DOHH2 (cell line): Measurements from ENCODE around the gene TMEM239.

Experiments used
- H3F3A ChIP-seq: fragments of 200-600 bp; sonication (generic), shearing (Covaris generic); 2 replicates; pipeline ENCODE4 v1.6.0; 2016; ENCODE audit warnings: antibody characterized with exemption, mild to moderate bottlenecking; ENCODE audit not compliant: control insufficient read depth, insufficient read depth
- H3K27ac ChIP-seq: fragments of 200-600 bp; sonication (generic); 2 replicates; pipeline ENCODE4 v1.5.1; 2014; ENCODE audit warnings: low read depth, mild to moderate bottlenecking, low read length, moderate library complexity
- H3K27me3 ChIP-seq: fragments of 200-600 bp; sonication (generic); 2 replicates; pipeline ENCODE4 v1.6.1; 2014; ENCODE audit warnings: mild to moderate bottlenecking, low read length, mixed read lengths; ENCODE audit not compliant: control insufficient read depth
- H3K36me3 ChIP-seq: fragments of 200-600 bp; sonication (generic); 2 replicates; pipeline ENCODE4 v1.6.1; 2014; ENCODE audit warnings: mild to moderate bottlenecking, low read length, moderate library complexity, mixed read lengths; ENCODE audit not compliant: control insufficient read depth
- H3K4me1 ChIP-seq: fragments of 200-600 bp; sonication (generic); 2 replicates; pipeline ENCODE4 v1.6.1; 2014; ENCODE audit warnings: mild to moderate bottlenecking, low read length, mixed read lengths; ENCODE audit not compliant: control insufficient read depth
- H3K4me2 ChIP-seq: fragments of 200-600 bp; sonication (generic); 2 replicates; pipeline ENCODE4 v1.6.0; 2014; ENCODE audit warnings: mild to moderate bottlenecking, low read length, moderate library complexity
- H3K4me3 ChIP-seq: fragments of 200-600 bp; sonication (generic); 2 replicates; pipeline ENCODE4 v1.5.1; 2014; ENCODE audit warnings: mild to moderate bottlenecking, low read length, mixed read lengths
- H3K79me2 ChIP-seq: fragments of 200-600 bp; sonication (generic); 2 replicates; pipeline ENCODE4 v1.6.1; 2014; ENCODE audit warnings: mild to moderate bottlenecking, low read length, mixed read lengths; ENCODE audit not compliant: control insufficient read depth
- H3K9me2 ChIP-seq: fragments of 200-600 bp; sonication (generic); replicated peaks from 2 replicates; pipeline ENCODE4 v1.6.1; 2014; ENCODE audit warnings: mild to moderate bottlenecking, low read length, mixed read lengths; ENCODE audit not compliant: control insufficient read depth
- H3K9me3 ChIP-seq: fragments of 200-600 bp; sonication (generic); 2 replicates; pipeline ENCODE4 v1.6.1; 2014; ENCODE audit warnings: antibody characterized with exemption, low read length, mixed read lengths; ENCODE audit not compliant: control insufficient read depth, insufficient read depth
- H4K20me1 ChIP-seq: fragments of 200-600 bp; sonication (generic); 2 replicates; pipeline ENCODE4 v1.6.0; 2014; ENCODE audit warnings: low read depth, mild to moderate bottlenecking, antibody characterized with exemption, low read length, moderate library complexity; ENCODE audit not compliant: control insufficient read depth, insufficient read depth
- CTCF ChIP-seq: fragments of 200-600 bp; sonication (generic); IDR thresholded peaks from one replicate; pipeline ENCODE4 v1.5.1; 2014; ENCODE audit warnings: antibody characterized with exemption, mild to moderate bottlenecking, low read depth, low read length; ENCODE audit not compliant: poor library complexity, severe bottlenecking
- EZH2phosphoT487 ChIP-seq: fragments of 200-600 bp; sonication (generic); IDR thresholded peaks from 2 replicates; pipeline ENCODE4 v1.6.1; 2017; ENCODE audit warnings: borderline replicate concordance, mild to moderate bottlenecking, antibody characterized with exemption, low read length, moderate library complexity, mixed read lengths

The TMEM239 gene

GRCh38 chr20:2796011-2796660 lies 20.0 kb upstream of the TMEM239 start:
- Histone ChIP-seq H3K9me3 (no peaks in the 10 kb centered on the region), H3K4me2 (no peak overlapping the region), H3K27ac (no peak overlapping the region), H3K4me1 (no peaks in the 10 kb centered on the region), H3K27me3 (peaks cover 7% of the 10 kb centered on the region; the same call in 1 of the 2 replicates), H4K20me1 (no peaks in the 10 kb centered on the region), H3F3A (no peaks in the 10 kb centered on the region), H3K9me2 (no peaks in the 10 kb centered on the region), H3K4me3 (no peak overlapping the region), H3K36me3 (no peaks in the 10 kb centered on the region), H3K79me2 (no peaks in the 10 kb centered on the region)
- TF ChIP-seq CTCF: no peak
- TF ChIP-seq EZH2phosphoT487: no peak

- H3K4me2 ChIP-seq: no peak overlapping the region
- no peak overlapping the region for H3K4me3 ChIP-seq
- H3K9me2 ChIP-seq: no peaks in the 10 kb centered on the region
- H3K79me2 ChIP-seq: no peaks in the 10 kb centered on the region
- H3K9me3 ChIP-seq: no peaks in the 10 kb centered on the region
- no peak overlapping the region for H3K27ac ChIP-seq
- H3K4me1 ChIP-seq: no peaks in the 10 kb centered on the region
- H3F3A ChIP-seq: no peaks in the 10 kb centered on the region
- no peak for TF ChIP-seq EZH2phosphoT487
- no peak for TF ChIP-seq CTCF
- no peaks in the 10 kb centered on the region for H4K20me1 ChIP-seq
- no peaks in the 10 kb centered on the region for H3K36me3 ChIP-seq
- peaks cover 3% of the 10 kb centered on the region; the same call in 1 of the 2 replicates for H3K27me3 ChIP-seq
Measured at GRCh38 chr20:2797136-2797983, 18.8 kb upstream of the TMEM239 start.

GRCh38 chr20:2798095-2798805 lies 17.9 kb upstream of the TMEM239 start:
- Histone ChIP-seq H3K4me1 (no peaks in the 10 kb centered on the region), H3K27ac (no peak overlapping the region), H3K27me3 (peaks cover 3% of the 10 kb centered on the region; the same call in 1 of the 2 replicates), H3F3A (no peaks in the 10 kb centered on the region), H3K9me3 (no peaks in the 10 kb centered on the region), H4K20me1 (no peaks in the 10 kb centered on the region), H3K9me2 (no peaks in the 10 kb centered on the region), H3K4me3 (no peak overlapping the region), H3K36me3 (no peaks in the 10 kb centered on the region), H3K79me2 (no peaks in the 10 kb centered on the region), H3K4me2 (no peak overlapping the region)
- TF ChIP-seq EZH2phosphoT487: no peak
- no peak for TF ChIP-seq CTCF
